Measurements from ENCODE around the gene IL19. TPM values are rescaled to one million over a fixed set of nuclear protein-coding genes. Genes with fewer than 3 reads are reported as not detected.

Gene IL19
- total and polyA plus RNA-seq, 2 donors (not counting 3 experiments of a cell fraction or from before 2014, with no cell fraction given) = not detected

- ChIA-PET CTCF (no interaction called here), POLR2A (no interaction called here)
- Histone ChIP-seq H3K4me1 (ENCODE audit: control insufficient read depth, extremely low read depth, insufficient read depth, low read length) (no peaks in the 10 kb centered on the region), H3K9ac (replicated peaks; ENCODE audit: extremely low read depth, insufficient read depth, low read length) (no peak overlapping the region), H3K79me2 (ENCODE audit: control insufficient read depth, insufficient read depth, low read length) (no peaks in the 10 kb centered on the region), H3K36me3 (ENCODE audit: control insufficient read depth in 2 of 2, extremely low read depth in 1 of 2, insufficient read depth in 2 of 2, low read length in 2 of 2) (no peaks in the 10 kb centered on the region), H3K4me2 (ENCODE audit: insufficient read depth, low read length) (no peak overlapping the region), H4K20me1 (replicated peaks; ENCODE audit: control insufficient read depth, extremely low read depth, insufficient read depth, low read length) (no peaks in the 10 kb centered on the region), H3K4me3 (replicated peaks in 1 of 3; ENCODE audit: insufficient read depth in 1 of 3, low read depth in 1 of 3, low read length in 3 of 3) (no peak overlapping the region), H2AFZ (ENCODE audit: low read depth, low read length) (no peak overlapping the region), H3K27me3 (ENCODE audit: control insufficient read depth in 2 of 2, insufficient read depth in 2 of 2, low read length in 2 of 2) (peaks cover 0 to 3% of the 10 kb centered on the region in 2 experiments), H3K9me3 (replicated peaks; ENCODE audit: control insufficient read depth, insufficient read depth, low read length) (no peaks in the 10 kb centered on the region), H3K9me1 (replicated peaks; ENCODE audit: control insufficient read depth, extremely low read depth, insufficient read depth, low read length) (no peaks in the 10 kb centered on the region), H3K27ac (ENCODE audit: insufficient read depth, low read depth, low read length) (no peak overlapping the region)
- TF ChIP-seq POLR2A (IDR thresholded peaks at IDR 0.05; ENCODE audit: low read depth, low read length) (no peak), POLR2AphosphoS5 (IDR thresholded peaks at IDR 0.05; ENCODE audit: insufficient read depth, low read depth, low read length) (no peak), CTCF (IDR thresholded peaks at IDR 0.05; ENCODE audit: extremely low read depth in 1 of 2, insufficient read depth in 1 of 2, low read depth in 1 of 2, low read length in 2 of 2) (no peak), GATA2 (IDR thresholded peaks at IDR 0.05; ENCODE audit: insufficient read depth, insufficient read length, low read depth, low read length) (no peak), MYC (IDR thresholded peaks at IDR 0.05; ENCODE audit: low read depth, low read length) (no peak), FOS (IDR thresholded peaks at IDR 0.05; ENCODE audit: borderline replicate concordance, insufficient read depth, low read length) (no peak), JUN (IDR thresholded peaks at IDR 0.05; ENCODE audit: borderline replicate concordance, insufficient read depth, insufficient read length, low read depth) (no peak), EZH2 (IDR thresholded peaks at IDR 0.05; ENCODE audit: borderline replicate concordance, low read depth, low read length, severe bottlenecking) (no peak)
- TF ChIP-seq, protein P1, sequence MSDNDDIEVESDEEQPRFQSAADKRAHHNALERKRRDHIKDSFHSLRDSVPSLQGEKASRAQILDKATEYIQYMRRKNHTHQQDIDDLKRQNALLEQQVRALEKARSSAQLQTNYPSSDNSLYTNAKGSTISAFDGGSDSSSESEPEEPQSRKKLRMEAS (IDR thresholded peaks at IDR 0.05; ENCODE audit: insufficient read depth, insufficient read length) = no peak
- intact Hi-C loops (cut with micrococcal nuclease) = no loop called here
- BruUV-seq (replicated peaks) = no TSS peak
- dilution Hi-C loops (cut with MboI; ENCODE audit: extremely low pct_ligation_motif_present, low sequenced_read_pairs) = no loop called here
- FAIRE-seq = no peak
- no peak for DNase-seq (ENCODE audit: low read depth, low spot score)
These were observed 72.3 kb downstream of the IL19 start for GRCh38 chr1:206842854-206843253.

Data from endothelial cell of umbilical vein (primary cell).